DND-41 (cell line): ENCODE results near the gene MORN5.

Experiments
- CTCF ChIP-seq: IDR thresholded peaks from 2 replicates; pipeline ENCODE4 v1.5.1; 2012; ENCODE audit warnings: borderline replicate concordance, low read length, moderate library complexity, mild to moderate bottlenecking; ENCODE audit not compliant: poor library complexity, severe bottlenecking; ENCODE audit errors: extremely low read depth
- EZH2 ChIP-seq: IDR thresholded peaks from 3 replicates; pipeline ENCODE4 v1.6.1; 2012; ENCODE audit warnings: borderline replicate concordance, low read depth, mild to moderate bottlenecking, moderate library complexity, low read length, inconsistent platforms; ENCODE audit not compliant: severe bottlenecking

- no peak for TF ChIP-seq CTCF
- no peak for TF ChIP-seq EZH2
Observed at GRCh38 chr9:122239722-122240121, 80.0 kb downstream of the MORN5 start.
